ENCODE data around the gene AQP10.

GRCh38 chr1:154347961-154348360 lies 27.1 kb downstream of the AQP10 start:
- TF ChIP-seq, protein P1, sequence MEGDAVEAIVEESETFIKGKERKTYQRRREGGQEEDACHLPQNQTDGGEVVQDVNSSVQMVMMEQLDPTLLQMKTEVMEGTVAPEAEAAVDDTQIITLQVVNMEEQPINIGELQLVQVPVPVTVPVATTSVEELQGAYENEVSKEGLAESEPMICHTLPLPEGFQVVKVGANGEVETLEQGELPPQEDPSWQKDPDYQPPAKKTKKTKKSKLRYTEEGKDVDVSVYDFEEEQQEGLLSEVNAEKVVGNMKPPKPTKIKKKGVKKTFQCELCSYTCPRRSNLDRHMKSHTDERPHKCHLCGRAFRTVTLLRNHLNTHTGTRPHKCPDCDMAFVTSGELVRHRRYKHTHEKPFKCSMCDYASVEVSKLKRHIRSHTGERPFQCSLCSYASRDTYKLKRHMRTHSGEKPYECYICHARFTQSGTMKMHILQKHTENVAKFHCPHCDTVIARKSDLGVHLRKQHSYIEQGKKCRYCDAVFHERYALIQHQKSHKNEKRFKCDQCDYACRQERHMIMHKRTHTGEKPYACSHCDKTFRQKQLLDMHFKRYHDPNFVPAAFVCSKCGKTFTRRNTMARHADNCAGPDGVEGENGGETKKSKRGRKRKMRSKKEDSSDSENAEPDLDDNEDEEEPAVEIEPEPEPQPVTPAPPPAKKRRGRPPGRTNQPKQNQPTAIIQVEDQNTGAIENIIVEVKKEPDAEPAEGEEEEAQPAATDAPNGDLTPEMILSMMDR (IDR thresholded peaks at IDR 0.05 in 8 of 11, conservative IDR thresholded peaks at IDR 0.05 in 3 of 11) = no peak
- TF ChIP-seq POLR2AphosphoS5 (IDR thresholded peaks at IDR 0.05) (no peak), POLR2A (IDR thresholded peaks at IDR 0.05) (no peak)

All from spleen (tissue), 7 donors.